CD4-positive, alpha-beta T cell (primary cell): ENCODE data around the gene IL20RA. TPM values are rescaled to one million over a fixed set of nuclear protein-coding genes. Genes with fewer than 3 reads are reported as not detected.

Experiments
- ATAC-seq: fragments of 200-7000 bp; cut with Tn5 transposase; one replicate; pipeline ENCODE4 v1.10.0; 2022; ENCODE audit warnings: mild to moderate bottlenecking; ENCODE audit not compliant: poor library complexity
- CTCF ChIA-PET: fragments of 350-600 bp; sonication (Branson Sonifier 250); formaldehyde crosslinking; loops from one replicate; lab custom pipeline; 2021; ENCODE audit warnings: antibody characterized with exemption, inconsistent platforms; lab: Charles Lee
- POLR2A ChIA-PET: fragments of 350-600 bp; sonication (Branson Sonifier 250); formaldehyde crosslinking; loops from one replicate; lab custom pipeline; 2021; ENCODE audit warnings: antibody characterized with exemption, inconsistent platforms; lab: Charles Lee
- DNase-seq, 14 experiments: peaks; one replicate each; pipeline ENCODE4 v3.0.0-alpha.2; 2013 to 2020; ENCODE audit warnings: mixed read lengths in 2 of 14
- H3K27ac ChIP-seq, 2 donors: one replicate each; pipeline versions ENCODE4 v1.5.1 to v1.7.0; 2013; ENCODE audit warnings: low read length in 2 of 2, low read depth in 1 of 2, mild to moderate bottlenecking in 1 of 2
- H3K27me3 ChIP-seq, 2 experiments: 1 replicate in 1 of 2; 2 replicates in 1 of 2; pipeline versions ENCODE4 v1.6.1 to v1.7.0; 2013; ENCODE audit warnings: low read length in 2 of 2, control low read depth in 1 of 2, mild to moderate bottlenecking in 1 of 2, moderate library complexity in 1 of 2; ENCODE audit not compliant: insufficient read depth in 2 of 2, control insufficient read depth in 1 of 2
- H3K36me3 ChIP-seq: one replicate; pipeline ENCODE4 v1.6.1; 2013; ENCODE audit warnings: low read length, control low read depth; ENCODE audit not compliant: insufficient read depth
- H3K4me1 ChIP-seq: one replicate; pipeline ENCODE4 v1.6.1; 2013; ENCODE audit warnings: low read length, control low read depth; ENCODE audit not compliant: insufficient read depth
- H3K4me3 ChIP-seq: one replicate; pipeline ENCODE4 v1.5.1; 2013; ENCODE audit warnings: mild to moderate bottlenecking, low read length, moderate library complexity
- H3K9me3 ChIP-seq, 2 experiments: 1 replicate in 1 of 2; 2 replicates in 1 of 2; pipeline versions ENCODE4 v1.6.1 to v1.7.0; 2013; ENCODE audit warnings: low read length in 2 of 2, mild to moderate bottlenecking in 2 of 2, control low read depth in 1 of 2, moderate library complexity in 1 of 2; ENCODE audit not compliant: control insufficient read depth in 1 of 2, insufficient read depth in 1 of 2
- H3K27ac Mint-ChIP-seq: one replicate; pipeline ENCODE4 v1.8.0; 2020; ENCODE audit warnings: mixed read lengths
- H3K27me3 Mint-ChIP-seq: one replicate; pipeline ENCODE4 v1.8.0; 2021; ENCODE audit warnings: mixed read lengths
- H3K36me3 Mint-ChIP-seq: one replicate; pipeline ENCODE4 v1.8.0; 2021; ENCODE audit warnings: low read depth, mixed read lengths
- H3K4me1 Mint-ChIP-seq: one replicate; pipeline ENCODE4 v1.8.0; 2021; ENCODE audit warnings: low read depth, mixed read lengths
- H3K4me3 Mint-ChIP-seq: one replicate; pipeline ENCODE4 v1.8.0; 2020; ENCODE audit warnings: mild to moderate bottlenecking, mixed read lengths
- H3K9me3 Mint-ChIP-seq: one replicate; pipeline ENCODE4 v1.8.0; 2020; ENCODE audit warnings: mixed read lengths
- CTCF ChIP-seq: fragments of 200-600 bp; IDR thresholded peaks from one replicate; pipeline ENCODE4 v1.8.0; 2022; ENCODE audit warnings: antibody characterized with exemption, mild to moderate bottlenecking
- intact Hi-C, 2 experiments: fragments of 100-400 bp; cut with DNase I in 1 of 2; cut with micrococcal nuclease in 1 of 2; formaldehyde crosslinking; loops; one replicate each; pipeline versions ENCODE4 v1.15.1 to v1.9.0; 2023 to 2025; cut with DNase I, micrococcal nuclease
- total RNA-seq, 174 experiments: library from RNA in 2 of 174; stranded (reverse) in 2 of 174; gene quantifications; one replicate each; pipeline ENCODE4 v1.2.3 and lab custom pipeline; 2021 to 2026

The IL20RA gene
- total RNA-seq, 2 experiments from 2014 or later: not detected

GRCh38 chr6:137033828-137034227 lies 10.9 kb downstream of the IL20RA start:
- peaks cover 13% of the 10 kb centered on the region in 2 experiments for H3K27me3 ChIP-seq
- peak in 11 of 14 experiments; percentile 6 to 86 (median 35) for DNase-seq
- H3K36me3 ChIP-seq: no peaks in the 10 kb centered on the region
- Mint-ChIP-seq H3K4me1 (peaks cover 12% of the 10 kb centered on the region), H3K27me3 (peaks cover 65% of the 10 kb centered on the region), H3K4me3 (peak overlapping the region; percentile 73), H3K9me3 (no peaks in the 10 kb centered on the region), H3K27ac (no peak overlapping the region), H3K36me3 (no peaks in the 10 kb centered on the region)
- ATAC-seq: peak; percentile 89
- POLR2A ChIA-PET: no interaction called here
- no peaks in the 10 kb centered on the region for H3K9me3 ChIP-seq
- H3K4me1 ChIP-seq: peaks cover 16% of the 10 kb centered on the region
- no peak overlapping the region for H3K27ac ChIP-seq
- H3K4me3 ChIP-seq: no peak overlapping the region
- TF ChIP-seq CTCF: no peak
- CTCF ChIA-PET: no interaction called here
- intact Hi-C loops: no loop called here

GRCh38 chr6:137031122-137031521 lies 13.6 kb downstream of the IL20RA start:
- DNase-seq (no peak), ATAC-seq (no peak)
- H3K9me3 ChIP-seq: no peaks in the 10 kb centered on the region
- no peaks in the 10 kb centered on the region for H3K36me3 Mint-ChIP-seq
- POLR2A ChIA-PET: no interaction called here
- H3K9me3 Mint-ChIP-seq: no peaks in the 10 kb centered on the region
- H3K27ac ChIP-seq: no peak overlapping the region
- peaks cover 15% of the 10 kb centered on the region in 2 experiments for H3K27me3 ChIP-seq
- no peak for TF ChIP-seq CTCF
- intact Hi-C loops: no loop called here
- H3K4me3 ChIP-seq: no peak overlapping the region
- H3K36me3 ChIP-seq: no peaks in the 10 kb centered on the region
- H3K4me1 ChIP-seq: peaks cover 16% of the 10 kb centered on the region
- no peak overlapping the region for H3K4me3 Mint-ChIP-seq
- H3K27me3 Mint-ChIP-seq: peaks cover 73% of the 10 kb centered on the region
- CTCF ChIA-PET: no interaction called here
- H3K27ac Mint-ChIP-seq: no peak overlapping the region
- H3K4me1 Mint-ChIP-seq: peaks cover 12% of the 10 kb centered on the region

- Histone ChIP-seq H3K27ac (no peak overlapping the region), H3K27me3 (peaks cover 12 to 15% of the 10 kb centered on the region in 2 experiments), H3K36me3 (no peaks in the 10 kb centered on the region), H3K9me3 (no peaks in the 10 kb centered on the region), H3K4me3 (no peak overlapping the region), H3K4me1 (peaks cover 12% of the 10 kb centered on the region)
- intact Hi-C loops: no loop called here
- Mint-ChIP-seq H3K4me3 (no peak overlapping the region), H3K9me3 (no peaks in the 10 kb centered on the region), H3K4me1 (peaks cover 14% of the 10 kb centered on the region), H3K27me3 (peaks cover 79% of the 10 kb centered on the region), H3K36me3 (no peaks in the 10 kb centered on the region), H3K27ac (no peak overlapping the region)
- POLR2A ChIA-PET: interaction anchor here (0.6 kb wide), 1 partner anchor 656 kb away, joined by 3 read pairs; no protein-coding TSS in a partner anchor
- CTCF ChIA-PET: interaction anchor here (0.5 kb wide), 1 partner anchor 1014 kb away, joined by 3 read pairs; no protein-coding TSS in a partner anchor
- DNase-seq (no peak), ATAC-seq (no peak)
- no peak for TF ChIP-seq CTCF
Observed at GRCh38 chr6:137028912-137029311, 15.9 kb downstream of the IL20RA start.
